Tibial artery (tissue), 4 donors: ENCODE results near the gene ST3GAL4.
A peak's percentile ranks its signal among the peaks of the same experiment; 100 is the strongest.
"Not testable (repeated sequence)": the region's sequence is repeated elsewhere in the genome, so short reads cannot be mapped to it uniquely, and the experiment has no call there.

Experiments used
- DNase-seq, 2 donors: peaks; one replicate each; pipeline ENCODE4 v3.0.0-alpha.2; 2019
- H3K27ac ChIP-seq, 2 donors: fragments of 200-600 bp; sonication (generic) in 1 of 2; 1 replicate in 1 of 2; 2 replicates in 1 of 2; pipeline ENCODE4 v1.5.1; 2018 to 2019; ENCODE audit warnings: mild to moderate bottlenecking in 1 of 2
- H3K27me3 ChIP-seq, 2 donors: fragments of 200-600 bp; sonication (generic) in 1 of 2; one replicate each; pipeline versions ENCODE4 v1.5.1 to v1.6.0; 2016 to 2019
- H3K36me3 ChIP-seq, 3 donors: fragments of 200-600 bp; sonication (generic) in 2 of 3; one replicate each; pipeline ENCODE4 v1.5.1; 2016 to 2019; ENCODE audit warnings: mild to moderate bottlenecking in 2 of 3
- H3K4me1 ChIP-seq, 4 donors: fragments of 200-600 bp; sonication (generic) in 2 of 4; 1 replicate in 3 of 4; 2 replicates in 1 of 4; pipeline ENCODE4 v1.5.1; 2016 to 2019
- H3K4me3 ChIP-seq, 2 donors: fragments of 200-600 bp; sonication (generic) in 1 of 2; 1 replicate in 1 of 2; 2 replicates in 1 of 2; pipeline ENCODE4 v1.5.1; 2018 to 2019; ENCODE audit warnings: mild to moderate bottlenecking in 2 of 2
- H3K9me3 ChIP-seq, 3 donors: fragments of 200-600 bp; sonication (generic) in 1 of 3; one replicate each; pipeline ENCODE4 v1.5.1; 2016 to 2019
- CTCF ChIP-seq, 2 experiments: fragments of 200-600 bp in 1 of 2; fragments of 450-650 bp in 1 of 2; IDR thresholded peaks; one replicate each; pipeline ENCODE4 v1.5.1; 2017 to 2019; ENCODE audit warnings: antibody characterized with exemption in 2 of 2, mild to moderate bottlenecking in 1 of 2, moderate library complexity in 1 of 2
- intact Hi-C: fragments of 100-400 bp; cut with DNase I; formaldehyde crosslinking; loops from one replicate; pipeline ENCODE4 v1.15.0; 2023; ENCODE audit warnings: low total_unique reads

ST3GAL4 gene

GRCh38 chr11:126345283-126345682 is 10.2 kb upstream of the ST3GAL4 start:
- H3K4me3 ChIP-seq = no peak overlapping the region
- peaks cover 0 to 40% (median 8%) of the 10 kb centered on the region in 3 donors for H3K36me3 ChIP-seq
- intact Hi-C loops = no loop called here
- no peak for DNase-seq
- no peaks in the 10 kb centered on the region for H3K9me3 ChIP-seq
- H3K4me1 ChIP-seq = peaks cover 0 to 43% (median 32%) of the 10 kb centered on the region in 4 donors
- H3K27ac ChIP-seq = peak overlapping the region; percentile 44 to 68
- H3K27me3 ChIP-seq = no peaks in the 10 kb centered on the region
- no peak for TF ChIP-seq CTCF (IDR thresholded peaks at IDR 0.05)

GRCh38 chr11:126345759-126346585 is 9.5 kb upstream of the ST3GAL4 start:
- intact Hi-C loops = no loop called here
- no peaks in the 10 kb centered on the region for H3K27me3 ChIP-seq
- peaks cover 0 to 40% (median 8%) of the 10 kb centered on the region in 3 donors for H3K36me3 ChIP-seq
- TF ChIP-seq CTCF (IDR thresholded peaks at IDR 0.05) = no peak
- peaks cover 0 to 50% (median 36%) of the 10 kb centered on the region in 4 donors for H3K4me1 ChIP-seq
- no peaks in the 10 kb centered on the region for H3K9me3 ChIP-seq
- H3K27ac ChIP-seq = peak overlapping the region; percentile 51 to 68
- DNase-seq = peak; percentile 77 to 84
- no peak overlapping the region for H3K4me3 ChIP-seq

- Histone ChIP-seq H3K27me3 (no peaks in the 10 kb centered on the region), H3K36me3 (peaks cover 0 to 39% (median 8%) of the 10 kb centered on the region in 3 donors), H3K4me3 (no peak overlapping the region), H3K4me1 (peaks cover 0 to 56% (median 41%) of the 10 kb centered on the region in 4 donors), H3K9me3 (no peaks in the 10 kb centered on the region), H3K27ac (peak overlapping the region; percentile 51 to 68)
- no peak for TF ChIP-seq CTCF (IDR thresholded peaks at IDR 0.05)
- intact Hi-C loops = no loop called here
- DNase-seq = no peak
Observed at GRCh38 chr11:126346586-126346940, 8.9 kb upstream of the ST3GAL4 start.

GRCh38 chr11:126346946-126347345 is 8.5 kb upstream of the ST3GAL4 start:
- Histone ChIP-seq H3K36me3 (peaks cover 0 to 36% (median 8%) of the 10 kb centered on the region in 3 donors), H3K27ac (peak overlapping the region; percentile 51 to 68), H3K4me1 (peaks cover 0 to 60% (median 45%) of the 10 kb centered on the region in 4 donors)
- H3K9me3 ChIP-seq, DNase-seq, H3K4me3 ChIP-seq, H3K27me3 ChIP-seq, intact Hi-C loops: not testable (repeated sequence)

GRCh38 chr11:126347751-126348668 is 7.5 kb upstream of the ST3GAL4 start:
- H3K4me3 ChIP-seq = no peak overlapping the region
- intact Hi-C loops = no loop called here
- peak overlapping the region; percentile 57 to 68 for H3K27ac ChIP-seq
- no peak for DNase-seq
- peaks cover 0 to 71% (median 50%) of the 10 kb centered on the region in 4 donors for H3K4me1 ChIP-seq
- no peaks in the 10 kb centered on the region for H3K9me3 ChIP-seq
- H3K36me3 ChIP-seq = peaks cover 0 to 25% (median 8%) of the 10 kb centered on the region in 3 donors
- no peaks in the 10 kb centered on the region for H3K27me3 ChIP-seq
- TF ChIP-seq CTCF (IDR thresholded peaks at IDR 0.05) = no peak
